Kidney (tissue), 14 donors: ENCODE measurements around the gene BHLHA15. TPM values are rescaled to one million over a fixed set of nuclear protein-coding genes. Genes with fewer than 3 reads are reported as not detected.

Experiments
- DNase-seq, 5 donors: peaks; one replicate each; pipeline ENCODE4 v3.0.0-alpha.2; 2013 to 2020
- FAIRE-seq: peaks from 2 replicates; lab custom pipeline; 2012; peaks lifted over from hg19 to GRCh38; lab: Jason Lieb, UNC
- H3K27ac ChIP-seq, 2 donors: one replicate each; pipeline ENCODE4 v1.7.0; 2013; ENCODE audit warnings: low read depth in 2 of 2, low read length in 2 of 2, inconsistent platforms in 1 of 2
- H3K27me3 ChIP-seq: one replicate; pipeline ENCODE4 v1.7.1; 2013; ENCODE audit warnings: low read length, inconsistent platforms; ENCODE audit not compliant: control insufficient read depth, insufficient read depth
- H3K36me3 ChIP-seq, 3 donors: one replicate each; pipeline versions ENCODE4 v1.7.0 to v1.7.1; 2013; ENCODE audit warnings: low read length in 3 of 3, control low read depth in 1 of 3, inconsistent platforms in 1 of 3; ENCODE audit not compliant: insufficient read depth in 3 of 3, control insufficient read depth in 2 of 3
- H3K4me1 ChIP-seq, 3 donors: one replicate each; pipeline versions ENCODE4 v1.7.0 to v1.7.1; 2013; ENCODE audit warnings: low read length in 3 of 3, inconsistent platforms in 1 of 3, low read depth in 1 of 3; ENCODE audit not compliant: control insufficient read depth in 2 of 3, insufficient read depth in 2 of 3
- H3K4me3 ChIP-seq, 3 donors: one replicate each; pipeline versions ENCODE4 v1.7.0 to v1.8.1; 2013; ENCODE audit warnings: low read length in 3 of 3, control low read depth in 1 of 3, inconsistent platforms in 1 of 3
- H3K9ac ChIP-seq, 3 donors: one replicate each; pipeline versions ENCODE4 v1.7.0 to v1.7.1; 2013; ENCODE audit warnings: low read length in 3 of 3, control low read depth in 1 of 3, inconsistent platforms in 1 of 3
- H3K9me3 ChIP-seq, 3 donors: one replicate each; pipeline versions ENCODE4 v1.7.0 to v1.7.1; 2013; ENCODE audit warnings: low read length in 3 of 3, control low read depth in 1 of 3, inconsistent platforms in 1 of 3; ENCODE audit not compliant: control insufficient read depth in 2 of 3, insufficient read depth in 1 of 3
- CTCF ChIP-seq: IDR thresholded peaks from 3 replicates; pipeline ENCODE4 v1.5.1; 2012; ENCODE audit warnings: mild to moderate bottlenecking, moderate library complexity, borderline replicate concordance; ENCODE audit not compliant: insufficient read depth; ENCODE audit errors: extremely low read depth
- intact Hi-C: fragments of 100-400 bp; cut with DNase I; formaldehyde crosslinking; loops from one replicate; pipeline ENCODE4 v1.11.1; 2022
- polyA plus RNA-seq: library from polyadenylated mRNA; stranded (reverse); fragments of 350-450 nt; fragmentation: Illumina TruSeq; extraction: RNeasy Lipid Tissue Mini Kit (QIAGEN cat#74804); gene quantifications from one replicate; pipeline ENCODE4 v1.2.3, GENCODE V29; 2014; ENCODE audit warnings: low read depth, low replicate concordance; ENCODE audit not compliant: insufficient read depth
- total RNA-seq: library from RNA; stranded (reverse); fragmentation: NEBNext Ultra II Directional; extraction: Animal tissue kit (Norgen Biotek cat#: 25700); gene quantifications from one replicate; pipeline ENCODE4 v1.2.1, GENCODE V29; 2021
- donor health status: control.
- donor health status: control.
- donor health status: control.
- donor health status: control.
- donor health status: control.
- donor health status: DM: yes; HTN: yes; CAD: no.
- donor health status: Normal renal cell carcinoma (clear cell type).

The BHLHA15 gene
- total and polyA plus RNA-seq, 2 donors from 2014 or later: 3.1 TPM; not detected in 1

- no peak overlapping the region for H3K9ac ChIP-seq
- H3K36me3 ChIP-seq: peaks cover 0 to 3% (median 0%) of the 10 kb centered on the region in 3 donors
- H3K9me3 ChIP-seq: no peaks in the 10 kb centered on the region
- TF ChIP-seq CTCF: no peak
- no peak overlapping the region for H3K27ac ChIP-seq
- no peak for FAIRE-seq
- no peaks in the 10 kb centered on the region for H3K27me3 ChIP-seq
- H3K4me1 ChIP-seq: no peaks in the 10 kb centered on the region
- H3K4me3 ChIP-seq: no peak overlapping the region
- DNase-seq: peak in 1 of 5 donors; percentile 54
- intact Hi-C loops: no loop called here
These were observed 21.0 kb downstream of the BHLHA15 start for GRCh38 chr7:98232263-98232585.

- Histone ChIP-seq H3K4me1 (no peaks in the 10 kb centered on the region), H3K27ac (no peak overlapping the region), H3K27me3 (no peaks in the 10 kb centered on the region), H3K36me3 (peaks cover 0 to 2% (median 0%) of the 10 kb centered on the region in 3 donors), H3K9me3 (no peaks in the 10 kb centered on the region), H3K4me3 (no peak overlapping the region), H3K9ac (no peak overlapping the region)
- intact Hi-C loops: no loop called here
- TF ChIP-seq CTCF: no peak
- FAIRE-seq (no peak), DNase-seq (no peak)
These were observed 21.6 kb downstream of the BHLHA15 start for GRCh38 chr7:98232799-98233198.

GRCh38 chr7:98233219-98234070 lies 22.2 kb downstream of the BHLHA15 start:
- FAIRE-seq: no peak
- H3K9ac ChIP-seq: no peak overlapping the region

More at GRCh38 chr7:98233219-98234070, 22.2 kb downstream of the BHLHA15 start:
- H3K9me3 ChIP-seq: no peaks in the 10 kb centered on the region
- no peak for DNase-seq
- no peaks in the 10 kb centered on the region for H3K27me3 ChIP-seq
- intact Hi-C loops: no loop called here
- no peak overlapping the region for H3K4me3 ChIP-seq
- peaks cover 0 to 3% (median 0%) of the 10 kb centered on the region in 3 donors for H3K36me3 ChIP-seq
- no peak for TF ChIP-seq CTCF
- H3K27ac ChIP-seq: no peak overlapping the region
- no peaks in the 10 kb centered on the region for H3K4me1 ChIP-seq
